K562 (cell line): ENCODE results near the gene EIF4E. TPM values are rescaled to one million over a fixed set of nuclear protein-coding genes. Genes with fewer than 3 reads are reported as not detected.
A peak's percentile ranks its signal among the peaks of the same experiment; 100 is the strongest.

Experiments used
- ATAC-seq: fragments of 200-7000 bp; cut with Tn5 transposase; 3 replicates; pipeline ENCODE4 v1.9.1; 2020; ENCODE audit warnings: moderate library complexity
- BruUV-seq: library from RNA; stranded (reverse); fragments of 400-500 nt; replicated peaks from 2 replicates; lab custom pipeline; 2021; lab: Mats Ljungman, UMichigan
- CTCF ChIA-PET: fragments of 300-600 bp; formaldehyde crosslinking; extraction: SDS; loops from one replicate; lab custom pipeline; 2021; ENCODE audit warnings: low intra/inter-chr PET ratio; lab: Yijun Ruan, JAX
- POLR2A ChIA-PET: fragments of 300-600, 350-650 bp; sonication (Branson Sonifier 250); formaldehyde crosslinking; extraction: SDS; loops from one replicate; lab custom pipeline; 2021; ENCODE audit warnings: antibody characterized with exemption, inconsistent platforms; lab: Yijun Ruan, JAX
- DNase-seq, 4 experiments: peaks; one replicate each; pipeline versions ENCODE4 v3.0.0 to v3.0.0-alpha.2; 2011 to 2018; ENCODE audit warnings: low spot score in 3 of 4, mixed read lengths in 3 of 4; ENCODE audit errors: extremely low read depth in 1 of 4
- FAIRE-seq: peaks from 2 replicates; lab custom pipeline; 2011; peaks lifted over from hg19 to GRCh38; lab: Jason Lieb, UNC
- H2AFZ ChIP-seq: 2 replicates; pipeline ENCODE4 v1.6.0; 2011; ENCODE audit warnings: low read depth, low read length, control low read depth, inconsistent platforms
- H3K27ac ChIP-seq: fragments of 200-600 bp; 3 replicates; pipeline ENCODE4 v1.8.0; 2011; ENCODE audit warnings: low read depth, mild to moderate bottlenecking, control low read depth, inconsistent platforms, low read length, moderate library complexity, mixed read lengths; ENCODE audit errors: extremely low read depth
- H3K27me3 ChIP-seq, 2 experiments: fragments of 300-600 bp in 1 of 2; 2 replicates in 1 of 2; 3 replicates in 1 of 2; pipeline versions ENCODE4 v1.6.0 to v1.8.0; 2011; ENCODE audit warnings: inconsistent platforms in 2 of 2, low read length in 2 of 2, mild to moderate bottlenecking in 1 of 2, mixed read lengths in 1 of 2, moderate library complexity in 1 of 2; ENCODE audit not compliant: control insufficient read depth in 2 of 2, insufficient read depth in 2 of 2
- H3K36me3 ChIP-seq: fragments of 300-600 bp; 3 replicates; pipeline ENCODE4 v1.8.0; 2011; ENCODE audit warnings: mild to moderate bottlenecking, low read length, inconsistent platforms; ENCODE audit not compliant: control insufficient read depth, insufficient read depth
- H3K4me1 ChIP-seq, 2 experiments: fragments of 200-600 bp in 1 of 2; replicated peaks in 1 of 2; 2 replicates in 1 of 2; 3 replicates in 1 of 2; pipeline versions ENCODE4 v1.5.1 to v1.8.0; 2011; ENCODE audit warnings: inconsistent platforms in 2 of 2, low read length in 2 of 2, mild to moderate bottlenecking in 1 of 2, mixed read lengths in 1 of 2, moderate library complexity in 1 of 2; ENCODE audit not compliant: control insufficient read depth in 2 of 2, insufficient read depth in 2 of 2
- H3K4me2 ChIP-seq: 2 replicates; pipeline ENCODE4 v1.6.1; 2011; ENCODE audit warnings: low read length, control low read depth, inconsistent platforms, mixed read lengths; ENCODE audit not compliant: insufficient read depth
- H3K4me3 ChIP-seq: fragments of 200-600 bp; sonication (generic), shearing (Covaris generic); 2 replicates; pipeline ENCODE4 v1.5.1; 2016; ENCODE audit warnings: control low read depth, inconsistent platforms
- H3K79me2 ChIP-seq: fragments of 200-600 bp; 3 replicates; pipeline ENCODE4 v1.8.0; 2011; ENCODE audit warnings: low read length, inconsistent platforms; ENCODE audit not compliant: control insufficient read depth, insufficient read depth
- H3K9ac ChIP-seq, 2 experiments: 2 replicates each; pipeline versions ENCODE4 v1.6.0 to v1.6.1; 2011; ENCODE audit warnings: low read depth in 2 of 2, low read length in 2 of 2, control low read depth in 1 of 2, inconsistent platforms in 1 of 2, mild to moderate bottlenecking in 1 of 2, mixed read lengths in 1 of 2; ENCODE audit not compliant: insufficient read depth in 1 of 2
- H3K9me1 ChIP-seq: one replicate; pipeline ENCODE4 v1.6.0; 2011; ENCODE audit warnings: inconsistent platforms, mild to moderate bottlenecking, low read length, moderate library complexity; ENCODE audit not compliant: control insufficient read depth, insufficient read depth
- H3K9me3 ChIP-seq: replicated peaks from 2 replicates; pipeline ENCODE4 v1.5.1; 2011; ENCODE audit warnings: low read depth, low read length, inconsistent platforms; ENCODE audit not compliant: control insufficient read depth, insufficient read depth
- H4K20me1 ChIP-seq: replicated peaks from 2 replicates; pipeline ENCODE4 v1.6.1; 2011; ENCODE audit warnings: low read length, inconsistent platforms, mixed read lengths; ENCODE audit not compliant: control insufficient read depth, insufficient read depth
- ADNP ChIP-seq: fragments of 200-800 bp; sonication (Bioruptor generic); IDR thresholded peaks from 2 replicates; pipeline ENCODE4 v1.6.1; 2016; ENCODE audit warnings: missing genetic modification characterization, missing compliant biosample characterization
- CBFA2T2 ChIP-seq: fragments of 450-650 bp; conservative IDR thresholded peaks from 2 replicates; pipeline ENCODE4 v1.6.1; 2017; ENCODE audit warnings: mild to moderate bottlenecking
- DNMT1 ChIP-seq: fragments of 450-650 bp; IDR thresholded peaks from 2 replicates; pipeline ENCODE4 v1.6.1; 2016; ENCODE audit warnings: antibody characterized with exemption, mild to moderate bottlenecking
- EP300 ChIP-seq: IDR thresholded peaks from 2 replicates; pipeline ENCODE4 v1.6.1; 2012; ENCODE audit warnings: low read length, improper control_type of control experiment
- GATA2 ChIP-seq: sonication (generic); formaldehyde crosslinking; IDR thresholded peaks from 2 replicates; pipeline ENCODE4 v1.4.0; 2020; ENCODE audit warnings: mild to moderate bottlenecking, missing genetic modification reagents
- HSF4 ChIP-seq: fragments of 250-450 bp; sonication (Bioruptor Pico); IDR thresholded peaks from 2 replicates; pipeline ENCODE4 v2.1.2; 2022; ENCODE audit warnings: mild to moderate bottlenecking, moderate library complexity, borderline replicate concordance
- LARP7 ChIP-seq: fragments of 450-650 bp; IDR thresholded peaks from 2 replicates; pipeline ENCODE4 v1.6.1; 2016
- MEIS2 ChIP-seq: fragments of 450-650 bp; IDR thresholded peaks from 2 replicates; pipeline ENCODE4 v1.6.1; 2014; ENCODE audit warnings: mild to moderate bottlenecking; ENCODE audit not compliant: partially characterized antibody
- NCOR1 ChIP-seq: fragments of 450-650 bp; IDR thresholded peaks from 2 replicates; pipeline ENCODE4 v1.6.1; 2016; ENCODE audit warnings: mild to moderate bottlenecking, moderate library complexity
- PHF8 ChIP-seq: fragments of 200-600 bp; sonication (generic); IDR thresholded peaks from 2 replicates; pipeline ENCODE4 v1.6.1; 2012; ENCODE audit warnings: mixed run types, mild to moderate bottlenecking, inconsistent platforms, low read length, moderate library complexity, borderline replicate concordance
- RFX1 ChIP-seq: fragments of 450-650 bp; IDR thresholded peaks from 2 replicates; pipeline ENCODE4 v1.6.1; 2016; ENCODE audit warnings: mild to moderate bottlenecking, moderate library complexity
- WGBS: fragments of 100-300 bp; shearing (Covaris generic); methylation state at CpG from one replicate; pipeline ENCODE4 v1.1.6; 2016; ENCODE audit warnings: low coverage, mixed read lengths; ENCODE audit not compliant: insufficient coverage; ENCODE audit errors: missing lambda C conversion rate; 5-methylcytosine and 5-hydroxymethylcytosine counted together
- in situ Hi-C: fragments of 300-500 bp; cut with MboI; formaldehyde crosslinking; loops from 4 replicates; pipeline ENCODE4 v1.15.0; 2018; ENCODE audit warnings: inconsistent platforms, mixed read lengths
- intact Hi-C: fragments of 100-400 bp; cut with micrococcal nuclease; formaldehyde crosslinking; loops from 2 replicates; pipeline ENCODE4 v1.14.2; 2022
- polyA plus RNA-seq, 8 experiments: library from polyadenylated mRNA; depleted of rRNA in 4 of 8; stranded (reverse) in 5 of 8; unstranded in 3 of 8; fragments of >200 nt; fragmentation: Nextera tagmentation in 2 of 8; fragmentation: Illumina TruSeq in 1 of 8; extraction: Ambion mirVana in 2 of 8; extraction: Trizol in 1 of 8; gene quantifications; 2 replicates each; pipeline versions ENCODE4 v1.2.1 to v1.2.3, GENCODE V29; 2011 to 2014; ENCODE audit warnings: inconsistent platforms in 1 of 8, missing spikeins in 1 of 8
- total RNA-seq, 7 experiments: library from RNA; depleted of rRNA in 6 of 7; stranded (reverse); fragments of >200 nt in 6 of 7; fragmentation: Illumina TruSeq in 2 of 7; extraction: Trizol in 2 of 7; gene quantifications; 2 replicates each; pipeline versions ENCODE4 v1.2.1 to v1.2.3, GENCODE V29; 2011 to 2021; ENCODE audit warnings: low replicate concordance in 1 of 7
- TF ChIP-seq, protein P1 (sequence below): fragments of 450-650 bp; formaldehyde crosslinking; IDR thresholded peaks from 2 replicates; pipeline ENCODE4 v1.4.0; 2020; ENCODE audit warnings: mild to moderate bottlenecking, mixed read lengths
- TF ChIP-seq, protein P2 (sequence below): fragments of 450-650 bp; IDR thresholded peaks from 2 replicates; pipeline ENCODE4 v1.6.1; 2018; ENCODE audit not compliant: partially characterized antibody
- TF ChIP-seq, protein P3 (sequence below): fragments of 450-650 bp; IDR thresholded peaks from 2 replicates; pipeline ENCODE4 v1.6.1; 2018; ENCODE audit warnings: mild to moderate bottlenecking, low read depth; ENCODE audit not compliant: partially characterized antibody

Gene EIF4E
- total and polyA plus RNA-seq, 9 of the 15 experiments (the other 6 are each of a cell fraction or from before 2014, with no cell fraction given) = 164 to 489 (median 179) TPM

DNA sequence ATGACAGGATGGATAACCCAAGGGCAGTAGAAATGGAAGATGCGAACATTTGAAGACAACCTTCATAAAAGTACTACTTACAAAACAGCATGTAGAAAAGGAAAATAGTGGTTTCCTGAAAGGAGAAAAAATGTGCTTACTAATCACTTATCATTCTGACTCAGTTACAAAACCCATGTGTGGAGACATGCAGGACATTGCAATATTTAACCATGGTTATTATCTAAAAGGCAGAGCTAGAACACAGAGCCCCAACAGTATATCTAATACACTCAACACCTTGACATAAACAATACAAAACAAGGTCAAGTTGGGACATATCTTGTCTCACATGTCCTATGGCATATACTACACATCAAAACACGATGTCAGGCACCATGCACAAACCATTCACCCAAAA is 55.9 kb downstream of the EIF4E start:
- Histone ChIP-seq H4K20me1 (no peaks in the 10 kb centered on the region), H3K9me1 (no peaks in the 10 kb centered on the region), H3K36me3 (peaks cover 18% of the 10 kb centered on the region; the same call in 2 of the 3 replicates), H3K9ac (no peak overlapping the region), H3K4me3 (no peak overlapping the region), H3K9me3 (no peaks in the 10 kb centered on the region), H2AFZ (0 out of 2 replicates have a peak overlapping the region, but pooled peaks have one; percentile 50), H3K4me2 (peak overlapping the region; percentile 23; the same call in 1 of the 2 replicates), H3K27ac (peak overlapping the region; percentile 46; the same call in 2 of the 3 replicates), H3K27me3 (no peaks in the 10 kb centered on the region), H3K4me1 (peaks cover 3 to 7% of the 10 kb centered on the region in 2 experiments; a peak in 3 of 5 replicates), H3K79me2 (no peaks in the 10 kb centered on the region; the same call in 2 of the 3 replicates)
- ChIA-PET POLR2A (no interaction called here), CTCF (no interaction called here)
- DNase-seq = peak in 2 of 4 experiments; percentile 39 to 49
- intact Hi-C loops = no loop called here
- peak; percentile 37 for FAIRE-seq
- peak; percentile 53 for ATAC-seq
- WGBS = 34% methylated on average over 2 of the region's 2 CpGs
- no TSS peak for BruUV-seq
- in situ Hi-C loops = no loop called here
- TF ChIP-seq RFX1 (peak; percentile 52; the same call in 1 of the 2 replicates), DNMT1 (no peak), HSF4 (CRISPR knock-in tag) (no peak), GATA2 (CRISPR knock-in tag) (no peak), ADNP (tag) (no peak), EP300 (peak; percentile 50; the same call in 1 of the 2 replicates), CBFA2T2 (no peak), PHF8 (no peak), MEIS2 (peak; percentile 61), LARP7 (no peak), NCOR1 (peak; percentile 37)
- TF ChIP-seq, protein P1, sequence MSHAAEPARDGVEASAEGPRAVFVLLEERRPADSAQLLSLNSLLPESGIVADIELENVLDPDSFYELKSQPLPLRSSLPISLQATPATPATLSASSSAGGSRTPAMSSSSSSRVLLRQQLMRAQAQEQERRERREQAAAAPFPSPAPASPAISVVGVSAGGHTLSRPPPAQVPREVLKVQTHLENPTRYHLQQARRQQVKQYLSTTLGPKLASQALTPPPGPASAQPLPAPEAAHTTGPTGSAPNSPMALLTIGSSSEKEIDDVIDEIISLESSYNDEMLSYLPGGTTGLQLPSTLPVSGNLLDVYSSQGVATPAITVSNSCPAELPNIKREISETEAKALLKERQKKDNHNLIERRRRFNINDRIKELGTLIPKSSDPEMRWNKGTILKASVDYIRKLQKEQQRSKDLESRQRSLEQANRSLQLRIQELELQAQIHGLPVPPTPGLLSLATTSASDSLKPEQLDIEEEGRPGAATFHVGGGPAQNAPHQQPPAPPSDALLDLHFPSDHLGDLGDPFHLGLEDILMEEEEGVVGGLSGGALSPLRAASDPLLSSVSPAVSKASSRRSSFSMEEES (CRISPR knock-in tag) = no peak
- TF ChIP-seq, protein P2, sequence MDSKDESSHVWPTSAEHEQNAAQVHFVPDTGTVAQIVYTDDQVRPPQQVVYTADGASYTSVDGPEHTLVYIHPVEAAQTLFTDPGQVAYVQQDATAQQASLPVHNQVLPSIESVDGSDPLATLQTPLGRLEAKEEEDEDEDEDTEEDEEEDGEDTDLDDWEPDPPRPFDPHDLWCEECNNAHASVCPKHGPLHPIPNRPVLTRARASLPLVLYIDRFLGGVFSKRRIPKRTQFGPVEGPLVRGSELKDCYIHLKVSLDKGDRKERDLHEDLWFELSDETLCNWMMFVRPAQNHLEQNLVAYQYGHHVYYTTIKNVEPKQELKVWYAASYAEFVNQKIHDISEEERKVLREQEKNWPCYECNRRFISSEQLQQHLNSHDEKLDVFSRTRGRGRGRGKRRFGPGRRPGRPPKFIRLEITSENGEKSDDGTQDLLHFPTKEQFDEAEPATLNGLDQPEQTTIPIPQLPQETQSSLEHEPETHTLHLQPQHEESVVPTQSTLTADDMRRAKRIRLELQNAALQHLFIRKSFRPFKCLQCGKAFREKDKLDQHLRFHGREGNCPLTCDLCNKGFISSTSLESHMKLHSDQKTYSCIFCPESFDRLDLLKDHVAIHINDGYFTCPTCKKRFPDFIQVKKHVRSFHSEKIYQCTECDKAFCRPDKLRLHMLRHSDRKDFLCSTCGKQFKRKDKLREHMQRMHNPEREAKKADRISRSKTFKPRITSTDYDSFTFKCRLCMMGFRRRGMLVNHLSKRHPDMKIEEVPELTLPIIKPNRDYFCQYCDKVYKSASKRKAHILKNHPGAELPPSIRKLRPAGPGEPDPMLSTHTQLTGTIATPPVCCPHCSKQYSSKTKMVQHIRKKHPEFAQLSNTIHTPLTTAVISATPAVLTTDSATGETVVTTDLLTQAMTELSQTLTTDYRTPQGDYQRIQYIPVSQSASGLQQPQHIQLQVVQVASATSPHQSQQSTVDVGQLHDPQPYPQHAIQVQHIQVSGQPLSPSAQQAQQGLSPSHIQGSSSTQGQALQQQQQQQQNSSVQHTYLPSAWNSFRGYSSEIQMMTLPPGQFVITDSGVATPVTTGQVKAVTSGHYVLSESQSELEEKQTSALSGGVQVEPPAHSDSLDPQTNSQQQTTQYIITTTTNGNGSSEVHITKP = no peak
- TF ChIP-seq, protein P3, sequence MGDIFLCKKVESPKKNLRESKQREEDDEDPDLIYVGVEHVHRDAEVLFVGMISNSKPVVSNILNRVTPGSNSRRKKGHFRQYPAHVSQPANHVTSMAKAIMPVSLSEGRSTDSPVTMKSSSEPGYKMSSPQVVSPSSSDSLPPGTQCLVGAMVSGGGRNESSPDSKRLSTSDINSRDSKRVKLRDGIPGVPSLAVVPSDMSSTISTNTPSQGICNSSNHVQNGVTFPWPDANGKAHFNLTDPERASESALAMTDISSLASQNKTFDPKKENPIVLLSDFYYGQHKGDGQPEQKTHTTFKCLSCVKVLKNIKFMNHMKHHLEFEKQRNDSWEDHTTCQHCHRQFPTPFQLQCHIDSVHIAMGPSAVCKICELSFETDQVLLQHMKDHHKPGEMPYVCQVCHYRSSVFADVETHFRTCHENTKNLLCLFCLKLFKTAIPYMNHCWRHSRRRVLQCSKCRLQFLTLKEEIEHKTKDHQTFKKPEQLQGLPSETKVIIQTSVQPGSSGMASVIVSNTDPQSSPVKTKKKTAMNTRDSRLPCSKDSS = no peak
